Activated naive CD4-positive, alpha-beta T cell treated with anti-CD3 and anti-CD28 coated beads, Interleukin-2, amount 50 U/mL, for 24 hours (primary cell): ENCODE measurements around the gene DAND5.
"Not testable (repeated sequence)": the region's sequence is repeated elsewhere in the genome, so short reads cannot be mapped to it uniquely, and the experiment has no call there.

ENCODE experiments used
- H3K27ac Mint-ChIP-seq: one replicate; pipeline ENCODE4 v1.8.0; 2021; ENCODE audit warnings: mild to moderate bottlenecking, mixed read lengths
- H3K27me3 Mint-ChIP-seq: one replicate; pipeline ENCODE4 v1.8.0; 2021; ENCODE audit warnings: mixed read lengths
- H3K36me3 Mint-ChIP-seq: one replicate; pipeline ENCODE4 v1.8.0; 2021; ENCODE audit warnings: mixed read lengths
- H3K4me1 Mint-ChIP-seq: one replicate; pipeline ENCODE4 v1.8.0; 2021; ENCODE audit warnings: mixed read lengths
- H3K4me3 Mint-ChIP-seq: one replicate; pipeline ENCODE4 v1.8.0; 2021; ENCODE audit warnings: mild to moderate bottlenecking, mixed read lengths
- H3K9me3 Mint-ChIP-seq: one replicate; pipeline ENCODE4 v1.8.0; 2021; ENCODE audit warnings: mixed read lengths

Gene DAND5

DNA sequence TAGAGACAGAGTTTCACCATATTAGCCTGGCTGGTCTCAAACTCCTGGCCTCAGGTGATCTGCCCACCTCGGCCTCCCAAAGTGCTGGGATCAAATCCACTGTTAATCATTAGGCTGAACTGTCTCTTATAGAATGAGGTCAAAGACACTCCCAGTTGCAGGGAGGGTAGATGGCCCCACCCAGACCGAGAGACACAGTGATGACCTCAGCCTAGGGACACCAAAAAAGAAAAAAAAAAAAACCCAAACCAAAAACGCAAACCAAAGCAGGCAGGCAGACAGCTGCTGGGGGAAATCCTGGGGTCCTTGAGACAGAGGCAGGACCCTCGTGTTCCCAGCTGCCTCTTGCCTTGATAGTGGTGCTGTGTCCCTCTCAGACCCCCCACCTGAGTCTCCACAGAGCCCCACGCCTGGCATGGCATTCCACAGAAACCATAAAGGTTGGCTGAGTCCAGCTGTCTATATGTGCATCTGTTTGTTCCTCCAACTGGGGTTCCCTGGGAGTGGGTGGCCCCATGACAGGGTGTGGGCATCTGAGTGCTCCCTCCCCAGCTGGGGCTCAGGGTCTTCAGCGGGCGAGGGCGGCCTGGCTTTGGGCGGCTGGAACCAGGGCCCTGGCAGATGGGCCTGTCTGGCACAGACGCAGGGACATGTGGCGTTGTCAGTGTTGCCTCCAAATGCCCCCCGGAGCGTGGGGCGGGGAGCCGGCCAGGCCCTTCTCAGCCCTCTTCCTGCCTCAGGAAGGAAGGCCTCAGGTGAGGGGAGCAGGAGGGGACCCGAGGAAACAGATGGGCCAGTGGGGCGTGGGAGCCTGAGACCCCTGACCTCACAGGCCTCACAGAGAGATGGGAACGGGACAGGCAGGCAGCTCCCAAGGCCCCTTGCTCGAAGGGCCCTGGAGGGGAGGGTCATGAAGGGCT lies 5.2 kb downstream of the DAND5 start:
- Mint-ChIP-seq H3K9me3 (no peaks in the 10 kb centered on the region), H3K36me3 (no peaks in the 10 kb centered on the region), H3K4me1 (peaks cover 13% of the 10 kb centered on the region), H3K27me3 (peaks cover 7% of the 10 kb centered on the region), H3K4me3 (no peak overlapping the region), H3K27ac (no peak overlapping the region)

DNA sequence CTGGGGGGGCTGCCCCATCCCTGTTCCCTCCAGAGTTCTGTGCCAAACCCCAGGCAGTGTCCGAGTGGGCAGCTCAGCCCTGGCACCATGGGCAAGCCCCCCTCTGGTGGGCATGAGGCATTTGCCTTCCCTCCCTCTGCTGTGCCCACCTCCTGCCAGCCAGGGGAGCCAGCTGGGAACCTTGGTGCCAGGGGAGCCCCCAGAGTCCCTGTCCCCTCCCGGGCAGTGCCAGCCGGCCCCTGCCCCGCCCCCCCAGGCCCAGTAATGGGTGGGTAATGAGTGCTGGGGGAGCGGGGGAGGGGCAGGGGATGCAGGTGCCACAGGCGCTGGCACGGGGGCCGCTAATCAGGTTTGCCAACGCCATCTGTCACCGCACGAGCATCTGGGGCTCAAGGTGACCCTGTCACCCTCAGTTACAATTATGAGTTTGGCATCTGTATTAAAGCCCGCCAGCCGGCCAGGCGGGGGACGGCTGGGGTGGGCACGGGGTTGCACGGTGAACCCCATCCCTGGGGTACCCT lies 5.9 kb downstream of the DAND5 start:
- Mint-ChIP-seq H3K27me3 (peaks cover 7% of the 10 kb centered on the region), H3K27ac (no peak overlapping the region), H3K4me3 (no peak overlapping the region), H3K36me3 (no peaks in the 10 kb centered on the region), H3K9me3 (no peaks in the 10 kb centered on the region), H3K4me1 (peaks cover 9% of the 10 kb centered on the region)

DNA sequence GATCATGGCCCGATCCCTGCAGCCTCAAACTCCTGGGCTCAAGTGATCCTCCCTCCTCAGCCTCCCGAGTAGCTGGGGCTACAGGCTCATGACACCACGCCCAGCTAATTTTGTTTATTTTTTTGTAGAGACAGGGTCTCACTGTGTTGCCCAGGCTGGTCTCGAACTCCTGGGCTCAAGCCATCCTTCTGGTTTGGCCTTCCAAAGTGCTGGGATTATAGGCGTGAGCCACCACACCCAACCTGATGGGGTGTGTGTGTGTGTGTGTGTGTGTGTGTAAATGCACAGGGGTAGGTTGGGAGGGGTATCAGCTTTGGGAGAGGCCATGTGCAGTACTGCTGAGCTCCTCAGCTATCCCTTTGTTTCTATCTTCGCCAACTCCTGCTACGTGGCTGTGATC lies 6.7 kb downstream of the DAND5 start:
- not testable (repeated sequence) for H3K36me3 Mint-ChIP-seq, H3K27me3 Mint-ChIP-seq, H3K9me3 Mint-ChIP-seq, H3K27ac Mint-ChIP-seq, H3K4me3 Mint-ChIP-seq, H3K4me1 Mint-ChIP-seq

DNA sequence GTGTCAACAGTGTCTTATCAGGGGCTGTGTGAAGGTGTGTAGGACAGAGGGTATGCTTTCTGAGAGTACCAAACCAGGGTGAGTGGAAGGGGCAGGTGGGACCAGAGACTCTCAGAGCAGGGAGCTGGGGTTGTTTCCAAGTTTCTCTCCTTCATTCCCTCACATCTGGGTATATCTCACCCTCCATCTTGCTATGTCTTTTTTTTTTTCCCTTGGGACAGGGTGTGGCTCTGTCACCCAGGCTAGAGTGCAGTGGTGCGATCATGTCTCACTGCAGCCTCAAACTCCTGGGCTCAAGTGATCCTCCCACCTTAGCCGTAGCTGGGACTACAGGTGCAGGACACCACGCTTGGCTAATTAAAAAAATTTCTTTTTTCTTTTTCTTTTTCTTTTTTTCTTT lies 10.6 kb downstream of the DAND5 start:
- Mint-ChIP-seq H3K36me3 (no peaks in the 10 kb centered on the region), H3K4me1 (peaks cover 4% of the 10 kb centered on the region), H3K4me3 (no peak overlapping the region), H3K9me3 (no peaks in the 10 kb centered on the region), H3K27me3 (peaks cover 7% of the 10 kb centered on the region), H3K27ac (no peak overlapping the region)

DNA sequence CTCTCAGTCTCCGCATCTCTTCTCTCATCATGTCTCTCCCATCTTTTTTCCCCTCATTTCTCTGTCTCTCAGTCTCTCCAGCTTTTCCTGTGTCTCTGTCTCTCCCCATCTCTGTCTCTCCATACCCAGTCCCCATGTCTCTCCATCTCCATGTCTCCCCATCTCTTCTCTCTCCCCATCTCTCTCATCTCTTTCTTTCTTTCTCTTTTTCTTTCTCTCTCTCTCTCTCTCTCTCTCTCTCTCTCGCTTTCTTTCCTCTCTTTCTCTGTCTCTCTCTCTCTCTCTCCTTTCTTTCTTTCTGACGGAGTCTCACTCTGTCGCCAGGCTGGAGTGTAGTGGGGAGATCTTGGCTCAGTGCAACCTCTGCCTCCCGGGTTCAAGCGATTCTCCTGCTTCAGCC lies 13.3 kb downstream of the DAND5 start:
- no peak overlapping the region for H3K4me3 Mint-ChIP-seq
- H3K27me3 Mint-ChIP-seq: peaks cover 5% of the 10 kb centered on the region
- H3K36me3 Mint-ChIP-seq: no peaks in the 10 kb centered on the region
- no peak overlapping the region for H3K27ac Mint-ChIP-seq
- H3K4me1 Mint-ChIP-seq: peaks cover 3% of the 10 kb centered on the region
- H3K9me3 Mint-ChIP-seq: no peaks in the 10 kb centered on the region

DNA sequence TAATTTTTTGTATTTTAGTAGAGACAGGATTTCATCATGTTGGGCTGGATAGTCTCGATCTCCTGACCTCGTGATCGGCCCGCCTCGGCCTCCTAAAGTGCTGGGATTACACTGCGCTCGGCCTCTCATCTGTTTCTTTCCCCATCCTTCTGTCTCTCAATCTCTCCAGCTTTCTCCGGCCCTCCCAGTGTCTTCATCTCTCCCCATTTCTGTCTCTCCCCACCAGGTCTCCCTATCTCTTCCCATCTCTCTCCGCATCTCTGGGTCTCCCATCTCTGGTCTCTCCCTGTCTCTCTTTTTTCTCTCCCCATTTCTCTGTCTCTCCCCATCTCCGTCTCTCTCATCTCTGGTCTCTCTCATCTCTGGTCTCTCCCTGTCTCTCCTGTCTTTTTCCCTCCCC lies 13.7 kb downstream of the DAND5 start:
- H3K36me3 Mint-ChIP-seq: no peaks in the 10 kb centered on the region
- H3K4me1 Mint-ChIP-seq: no peaks in the 10 kb centered on the region
- peaks cover under 1% of the 10 kb centered on the region for H3K27me3 Mint-ChIP-seq
- no peak overlapping the region for H3K27ac Mint-ChIP-seq
- H3K9me3 Mint-ChIP-seq: no peaks in the 10 kb centered on the region
- H3K4me3 Mint-ChIP-seq: no peak overlapping the region

DNA sequence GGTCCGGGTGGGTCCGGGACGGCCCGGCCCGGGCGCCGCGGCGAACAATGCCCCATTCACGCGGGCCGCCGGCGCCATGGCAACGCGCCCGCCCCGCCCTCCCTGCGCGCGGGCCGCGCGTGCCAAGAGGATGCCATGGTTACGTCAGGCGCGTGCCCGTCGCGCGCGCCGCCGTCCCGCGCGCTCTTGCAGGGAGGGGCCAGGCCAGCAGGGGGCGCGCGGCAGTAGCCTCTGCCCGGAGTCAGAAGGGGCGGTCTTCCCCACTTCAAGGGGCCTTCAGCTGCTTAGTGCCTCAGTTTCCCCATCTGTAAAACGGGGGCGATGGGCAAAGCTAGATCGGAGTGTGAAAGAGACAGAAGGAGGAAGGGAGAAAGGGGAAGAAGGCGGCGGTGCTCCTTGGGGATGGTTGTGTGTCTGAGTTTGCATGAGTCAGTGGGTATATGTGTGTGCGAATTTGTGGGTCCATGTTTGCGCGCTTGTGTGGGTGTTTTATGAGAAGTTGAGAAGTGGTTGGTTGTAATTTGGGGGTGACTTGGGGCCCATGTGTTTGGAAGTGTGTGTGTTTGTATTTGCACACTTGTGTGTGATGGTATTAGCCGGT lies 14.3 kb downstream of the DAND5 start:
- H3K4me3 Mint-ChIP-seq: no peak overlapping the region
- no peaks in the 10 kb centered on the region for H3K9me3 Mint-ChIP-seq
- no peaks in the 10 kb centered on the region for H3K36me3 Mint-ChIP-seq
- H3K4me1 Mint-ChIP-seq: no peaks in the 10 kb centered on the region
- H3K27me3 Mint-ChIP-seq: no peaks in the 10 kb centered on the region
- H3K27ac Mint-ChIP-seq: no peak overlapping the region

DNA sequence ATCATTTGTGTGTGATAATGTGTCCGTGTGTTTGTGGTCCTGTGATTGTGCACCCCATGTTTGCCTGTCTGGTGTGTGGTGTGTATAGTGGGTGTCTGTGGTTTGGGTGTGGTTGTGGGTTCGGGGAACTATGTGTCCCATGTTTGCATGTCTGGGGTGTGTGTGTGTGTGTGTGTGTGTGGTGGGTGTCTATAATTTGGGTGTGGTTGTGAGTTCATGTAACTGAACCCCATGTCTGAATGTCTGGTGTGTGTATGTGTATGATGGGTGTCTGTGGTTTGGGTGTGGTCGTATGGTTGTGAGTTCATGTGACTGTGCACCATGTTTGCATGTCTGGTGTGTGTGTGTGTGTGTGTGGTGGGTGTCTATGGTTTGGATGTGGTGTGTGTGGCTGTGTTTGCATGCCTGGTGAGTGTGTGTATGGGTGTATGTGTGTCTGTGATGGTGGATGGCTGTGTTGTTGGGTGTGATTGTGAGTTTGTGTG lies 14.8 kb downstream of the DAND5 start:
- H3K9me3 Mint-ChIP-seq: no peaks in the 10 kb centered on the region
- no peaks in the 10 kb centered on the region for H3K27me3 Mint-ChIP-seq
- H3K27ac Mint-ChIP-seq: no peak overlapping the region
- no peaks in the 10 kb centered on the region for H3K4me1 Mint-ChIP-seq
- H3K4me3 Mint-ChIP-seq: no peak overlapping the region
- no peaks in the 10 kb centered on the region for H3K36me3 Mint-ChIP-seq

DNA sequence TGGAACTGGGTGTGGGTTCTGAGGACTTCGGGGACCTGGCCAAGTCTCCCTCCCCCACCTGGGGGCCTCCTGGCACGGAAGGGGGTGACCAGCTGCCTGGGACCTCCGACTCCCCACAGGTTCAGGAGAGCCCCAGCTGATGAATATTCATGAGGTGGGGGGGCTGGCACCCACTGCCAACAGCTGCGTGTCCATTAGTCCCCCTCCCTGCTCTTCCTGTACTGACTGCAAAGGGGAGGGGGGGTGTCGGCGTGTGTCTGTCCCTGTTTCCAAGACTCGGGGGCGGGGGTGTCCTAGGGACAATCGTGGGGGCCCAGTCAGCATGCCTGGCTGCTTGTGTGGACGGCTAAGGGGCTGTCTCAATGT lies 15.3 kb downstream of the DAND5 start:
- Mint-ChIP-seq H3K9me3 (no peaks in the 10 kb centered on the region), H3K36me3 (no peaks in the 10 kb centered on the region), H3K4me1 (no peaks in the 10 kb centered on the region), H3K27me3 (no peaks in the 10 kb centered on the region), H3K27ac (no peak overlapping the region), H3K4me3 (no peak overlapping the region)

DNA sequence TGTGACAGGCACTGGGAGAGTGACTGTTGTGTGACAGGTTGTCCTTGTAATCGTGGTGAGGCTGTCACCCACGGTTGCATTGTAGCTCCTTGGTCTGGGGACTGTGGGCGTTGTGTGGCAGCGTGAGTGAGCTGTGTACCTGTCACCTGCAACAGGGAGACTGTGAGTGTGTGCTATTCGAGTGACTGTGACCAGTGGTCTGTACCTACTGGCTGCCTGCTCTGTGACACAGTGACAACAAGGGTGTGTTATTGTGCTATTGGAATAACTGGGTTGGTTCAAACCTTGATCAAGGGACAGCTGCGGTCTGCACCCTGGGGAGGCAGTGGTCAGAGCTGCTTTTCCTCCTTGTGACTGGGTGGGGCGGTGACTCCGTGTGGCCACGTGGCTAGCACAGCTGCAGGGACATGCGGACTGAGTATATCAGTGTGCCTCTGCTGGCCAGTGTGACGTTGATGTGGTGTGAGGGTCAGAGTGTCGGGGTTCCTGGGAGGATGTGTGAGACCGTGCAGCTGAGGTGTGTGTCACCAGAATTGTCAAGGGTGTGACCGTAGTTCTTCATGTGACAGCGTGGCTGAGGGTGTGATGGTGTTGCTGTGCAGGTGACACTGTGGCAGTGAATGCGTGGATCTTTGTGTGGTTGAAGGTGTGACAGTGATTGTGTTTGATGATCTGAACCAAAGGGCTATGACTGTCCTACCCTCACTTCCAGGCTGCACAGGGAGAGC lies 15.8 kb downstream of the DAND5 start:
- no peaks in the 10 kb centered on the region for H3K9me3 Mint-ChIP-seq
- no peaks in the 10 kb centered on the region for H3K27me3 Mint-ChIP-seq
- no peaks in the 10 kb centered on the region for H3K4me1 Mint-ChIP-seq
- H3K4me3 Mint-ChIP-seq: no peak overlapping the region
- no peaks in the 10 kb centered on the region for H3K36me3 Mint-ChIP-seq
- H3K27ac Mint-ChIP-seq: peak overlapping the region; percentile 20

DNA sequence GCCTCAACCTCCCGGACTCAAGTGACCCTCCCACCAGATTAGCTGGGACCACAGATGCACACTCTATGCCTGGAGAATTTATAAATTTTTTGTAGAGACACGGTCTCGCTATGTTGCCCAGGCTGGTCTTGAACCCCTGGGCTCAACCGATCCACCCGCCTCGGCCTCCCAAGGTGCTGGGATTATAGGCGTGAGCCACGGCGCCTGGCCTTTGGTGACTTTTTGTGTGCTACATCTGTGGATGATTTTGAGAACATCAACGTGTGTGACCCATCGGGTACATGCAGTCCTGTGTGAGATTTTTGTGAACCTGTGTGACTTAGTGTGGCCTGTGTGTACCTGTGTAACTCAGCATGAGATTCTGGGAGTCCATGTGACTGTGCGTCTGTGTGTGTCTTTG lies 17.4 kb downstream of the DAND5 start:
- Mint-ChIP-seq H3K4me3 (no peak overlapping the region), H3K9me3 (no peaks in the 10 kb centered on the region), H3K36me3 (no peaks in the 10 kb centered on the region), H3K4me1 (no peaks in the 10 kb centered on the region), H3K27me3 (no peaks in the 10 kb centered on the region), H3K27ac (peak overlapping the region; percentile 2)

DNA sequence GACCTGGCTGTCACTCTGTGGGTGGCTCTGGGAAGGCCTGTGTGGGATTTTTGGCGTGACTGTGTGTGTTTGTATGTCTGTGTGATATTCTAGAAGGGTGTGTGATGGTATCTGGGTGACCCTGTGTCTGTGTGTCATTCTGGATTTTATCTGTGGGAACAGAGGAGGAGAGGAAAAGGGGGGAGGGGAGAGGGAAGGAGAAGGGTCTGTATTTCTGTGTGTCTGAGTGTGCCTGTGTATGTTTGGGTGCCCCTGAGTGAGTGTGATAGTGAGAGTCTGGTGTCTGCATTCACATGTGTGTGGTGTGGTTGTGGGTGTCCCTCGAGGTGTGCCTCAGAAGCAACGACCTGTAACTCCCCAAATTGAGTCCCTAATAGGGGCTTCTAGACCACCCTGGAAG lies 17.8 kb downstream of the DAND5 start:
- Mint-ChIP-seq H3K27ac (no peak overlapping the region), H3K36me3 (no peaks in the 10 kb centered on the region), H3K9me3 (no peaks in the 10 kb centered on the region), H3K4me1 (no peaks in the 10 kb centered on the region), H3K4me3 (no peak overlapping the region), H3K27me3 (no peaks in the 10 kb centered on the region)

DNA sequence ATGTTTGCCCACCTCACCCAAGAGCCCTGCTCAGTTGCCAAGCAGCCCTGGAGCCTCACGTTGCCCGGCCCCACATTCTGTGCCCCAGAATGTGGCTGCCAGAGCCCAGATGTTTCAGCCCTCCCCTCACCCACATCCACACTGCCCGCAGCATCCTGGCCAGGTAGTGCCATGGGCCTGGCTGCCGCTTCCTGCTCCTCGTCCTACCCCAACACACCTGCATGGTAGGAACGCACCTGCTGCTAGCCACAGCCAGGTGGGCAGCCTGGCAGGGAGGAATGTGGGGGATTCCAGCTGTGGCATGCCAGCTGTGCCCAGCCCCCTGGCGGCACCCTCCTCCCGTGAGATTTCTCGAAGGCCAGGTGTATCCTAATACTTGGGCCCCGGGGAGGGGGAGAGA lies 18.4 kb downstream of the DAND5 start:
- H3K4me3 Mint-ChIP-seq: no peak overlapping the region
- H3K27ac Mint-ChIP-seq: no peak overlapping the region
- no peaks in the 10 kb centered on the region for H3K9me3 Mint-ChIP-seq
- H3K27me3 Mint-ChIP-seq: no peaks in the 10 kb centered on the region
- no peaks in the 10 kb centered on the region for H3K4me1 Mint-ChIP-seq
- no peaks in the 10 kb centered on the region for H3K36me3 Mint-ChIP-seq

DNA sequence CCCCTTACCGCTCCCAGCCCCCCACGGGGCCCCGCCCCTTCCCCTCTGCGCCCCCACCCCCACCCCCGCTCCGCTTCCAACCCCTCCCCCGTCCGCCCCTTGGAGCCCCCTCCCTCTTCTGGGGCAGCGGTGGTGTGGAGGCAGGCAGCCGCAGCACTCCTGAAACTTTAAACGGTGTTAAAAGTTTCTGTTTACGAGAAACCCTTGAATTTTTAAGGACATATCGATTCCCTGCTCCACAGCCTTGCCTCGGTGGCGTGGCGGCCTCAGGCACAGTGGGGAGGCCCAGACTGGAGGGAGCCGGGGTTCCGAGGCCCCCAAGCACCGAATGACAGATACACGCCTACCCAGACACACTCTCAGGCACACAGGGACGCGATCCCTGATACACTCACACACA lies 21.1 kb downstream of the DAND5 start:
- Mint-ChIP-seq H3K4me3 (no peak overlapping the region), H3K36me3 (no peaks in the 10 kb centered on the region), H3K27me3 (no peaks in the 10 kb centered on the region), H3K9me3 (no peaks in the 10 kb centered on the region), H3K4me1 (peaks cover 6% of the 10 kb centered on the region), H3K27ac (no peak overlapping the region)

DNA sequence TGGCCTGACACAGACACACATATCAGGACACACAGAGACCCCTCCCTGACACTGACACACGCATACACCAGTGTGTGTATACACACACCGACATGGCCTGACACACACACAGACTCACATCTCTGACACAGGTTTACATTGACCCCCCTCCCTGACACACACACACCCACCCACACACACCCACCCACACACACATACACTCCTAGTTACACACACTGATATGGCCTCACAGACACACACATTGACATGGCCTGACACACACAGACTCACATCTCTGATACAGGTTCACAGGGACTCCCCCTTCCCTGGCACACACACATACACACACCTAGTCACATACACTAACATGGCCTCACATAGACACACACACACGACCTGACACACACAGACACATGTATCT lies 21.5 kb downstream of the DAND5 start:
- no peak overlapping the region for H3K27ac Mint-ChIP-seq
- no peaks in the 10 kb centered on the region for H3K36me3 Mint-ChIP-seq
- no peak overlapping the region for H3K4me3 Mint-ChIP-seq
- peaks cover 6% of the 10 kb centered on the region for H3K4me1 Mint-ChIP-seq
- no peaks in the 10 kb centered on the region for H3K27me3 Mint-ChIP-seq
- no peaks in the 10 kb centered on the region for H3K9me3 Mint-ChIP-seq

DNA sequence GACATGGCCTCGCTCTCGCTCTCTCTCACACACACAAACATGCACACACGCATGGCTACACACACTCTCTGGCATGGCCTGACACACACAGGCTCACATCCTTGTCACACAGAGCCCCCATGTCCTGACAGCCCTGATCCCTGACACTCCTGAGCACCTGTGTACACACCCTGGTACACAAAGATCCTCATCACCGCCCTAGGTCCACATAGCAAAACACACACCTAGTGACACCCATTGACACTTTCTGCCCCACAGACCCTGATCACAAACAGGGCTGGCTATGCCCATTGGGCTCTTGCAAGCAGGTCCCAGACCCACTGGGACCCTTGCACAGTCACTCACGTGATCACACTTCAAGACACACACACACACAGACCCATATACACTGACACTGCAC lies 21.9 kb downstream of the DAND5 start:
- Mint-ChIP-seq H3K27me3 (no peaks in the 10 kb centered on the region), H3K4me3 (no peak overlapping the region), H3K27ac (peak overlapping the region; percentile 14), H3K9me3 (no peaks in the 10 kb centered on the region), H3K36me3 (no peaks in the 10 kb centered on the region), H3K4me1 (peaks cover 6% of the 10 kb centered on the region)
